Trophoblast cell (in vitro differentiated cells and primary cell): ENCODE results near the gene FABP7.
A peak's percentile ranks its signal among the peaks of the same experiment; 100 is the strongest.

ENCODE experiments used
- DNase-seq, 2 donors: peaks; one replicate each; pipeline ENCODE4 v3.0.0-alpha.2; 2016
- H2AFZ ChIP-seq: 2 replicates; pipeline ENCODE4 v1.6.1; 2013; ENCODE audit warnings: low read length, moderate library complexity, mild to moderate bottlenecking; ENCODE audit not compliant: insufficient read depth, poor library complexity
- H2AK5ac ChIP-seq: 2 replicates; pipeline ENCODE4 v1.6.1; 2013; ENCODE audit warnings: mild to moderate bottlenecking, low read length
- H2BK120ac ChIP-seq: 2 replicates; pipeline ENCODE4 v1.6.1; 2013; ENCODE audit warnings: low read length, mild to moderate bottlenecking, moderate library complexity; ENCODE audit not compliant: insufficient read depth, poor library complexity
- H2BK12ac ChIP-seq: 2 replicates; pipeline ENCODE4 v1.6.1; 2013; ENCODE audit warnings: mild to moderate bottlenecking, low read length, moderate library complexity
- H2BK5ac ChIP-seq: 2 replicates; pipeline ENCODE4 v1.6.1; 2013; ENCODE audit warnings: low read length, low read depth, moderate library complexity, mild to moderate bottlenecking; ENCODE audit not compliant: poor library complexity
- H3K14ac ChIP-seq: 2 replicates; pipeline ENCODE4 v1.6.1; 2013; ENCODE audit warnings: mild to moderate bottlenecking, low read length
- H3K18ac ChIP-seq: 2 replicates; pipeline ENCODE4 v1.6.1; 2013; ENCODE audit warnings: mild to moderate bottlenecking, low read length
- H3K23ac ChIP-seq: 2 replicates; pipeline ENCODE4 v1.6.1; 2013; ENCODE audit warnings: low read length
- H3K27ac ChIP-seq: 2 replicates; pipeline ENCODE4 v1.5.1; 2013; ENCODE audit warnings: low read depth, mild to moderate bottlenecking, inconsistent platforms, low read length, moderate library complexity
- H3K27me3 ChIP-seq: 2 replicates; pipeline ENCODE4 v1.6.1; 2013; ENCODE audit warnings: inconsistent platforms, mild to moderate bottlenecking, low read length, moderate library complexity; ENCODE audit not compliant: insufficient read depth
- H3K36me3 ChIP-seq, 2 experiments: 1 replicate in 1 of 2; 2 replicates in 1 of 2; pipeline ENCODE4 v1.6.1; 2013; ENCODE audit warnings: low read length in 2 of 2, mild to moderate bottlenecking in 2 of 2, moderate library complexity in 1 of 2; ENCODE audit not compliant: insufficient read depth in 2 of 2, control insufficient read depth in 1 of 2
- H3K4ac ChIP-seq: 2 replicates; pipeline ENCODE4 v1.6.1; 2013; ENCODE audit warnings: low read depth, mild to moderate bottlenecking, low read length, moderate library complexity
- H3K4me1 ChIP-seq, 2 experiments: 1 replicate in 1 of 2; 2 replicates in 1 of 2; pipeline ENCODE4 v1.6.1; 2013; ENCODE audit warnings: low read length in 2 of 2, mild to moderate bottlenecking in 2 of 2, moderate library complexity in 1 of 2; ENCODE audit not compliant: insufficient read depth in 2 of 2, control insufficient read depth in 1 of 2
- H3K4me2 ChIP-seq: 2 replicates; pipeline ENCODE4 v1.6.1; 2013; ENCODE audit warnings: inconsistent platforms, mild to moderate bottlenecking, low read length, moderate library complexity
- H3K4me3 ChIP-seq: 2 replicates; pipeline ENCODE4 v1.5.1; 2013; ENCODE audit warnings: mild to moderate bottlenecking, low read depth, low read length, inconsistent platforms
- H3K79me1 ChIP-seq: one replicate; pipeline ENCODE4 v1.6.1; 2013; ENCODE audit warnings: low read length
- H3K79me2 ChIP-seq: 2 replicates; pipeline ENCODE4 v1.6.1; 2013; ENCODE audit warnings: low read length, mild to moderate bottlenecking; ENCODE audit not compliant: control insufficient read depth, insufficient read depth, poor library complexity
- H3K9ac ChIP-seq: 2 replicates; pipeline ENCODE4 v1.6.1; 2013; ENCODE audit warnings: mild to moderate bottlenecking, low read length
- H3K9me3 ChIP-seq: 2 replicates; pipeline ENCODE4 v1.6.1; 2013; ENCODE audit warnings: low read depth, mild to moderate bottlenecking, control low read depth, inconsistent platforms, low read length; ENCODE audit not compliant: insufficient read depth
- H4K12ac ChIP-seq: 2 replicates; pipeline ENCODE4 v1.6.1; 2013; ENCODE audit warnings: low read depth, mild to moderate bottlenecking, low read length, moderate library complexity
- H4K8ac ChIP-seq: 2 replicates; pipeline ENCODE4 v1.6.1; 2013; ENCODE audit warnings: low read depth, mild to moderate bottlenecking, low read length, moderate library complexity
- H4K91ac ChIP-seq: one replicate; pipeline ENCODE4 v1.6.1; 2013; ENCODE audit warnings: low read depth, mild to moderate bottlenecking, low read length, moderate library complexity
- whole genome bisulfite sequencing: extraction: QIAGEN DNeasy Blood & Tissue Kit; methylation state at CpG from one replicate; pipeline ENCODE4 v1.1.7; 2013; ENCODE audit warnings: missing lambda C conversion rate; ENCODE audit not compliant: insufficient read length, insufficient coverage; ENCODE audit errors: extremely low coverage; 5-methylcytosine and 5-hydroxymethylcytosine counted together

FABP7 gene

DNA sequence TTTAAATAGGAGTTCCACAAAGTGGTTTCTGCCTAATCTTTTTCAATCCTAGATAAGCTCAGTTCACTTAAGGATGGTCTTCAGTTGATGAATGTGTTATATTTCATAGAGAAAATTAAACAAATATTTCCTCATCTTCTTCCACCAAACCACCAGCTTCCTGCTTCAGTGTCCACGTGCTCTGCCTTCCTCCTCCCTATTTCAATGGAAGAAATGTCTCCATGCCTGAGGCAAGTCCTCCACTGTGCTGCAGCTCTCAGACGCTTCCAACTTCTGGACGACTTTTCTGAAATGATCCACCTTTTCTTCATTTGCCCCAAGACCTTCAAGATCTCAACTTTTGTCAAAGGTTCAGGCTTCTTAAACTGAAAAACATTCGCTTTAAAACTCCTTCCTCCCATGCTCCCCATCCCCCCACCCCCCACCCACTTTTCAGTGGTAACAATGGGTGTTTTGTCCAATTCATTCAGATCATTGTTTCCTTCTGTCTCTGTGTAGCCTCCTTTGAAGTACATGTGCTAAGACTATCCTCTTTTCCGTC lies 25.3 kb upstream of the FABP7 start:
- no peak overlapping the region for H4K91ac ChIP-seq
- no peak overlapping the region for H3K18ac ChIP-seq
- H3K4ac ChIP-seq, result peak overlapping the region; percentile 22
- H3K27me3 ChIP-seq, result no peaks in the 10 kb centered on the region
- H3K27ac ChIP-seq, result no peak overlapping the region
- H4K8ac ChIP-seq, result peak overlapping the region; percentile 37
- peak in 1 of 2 donors; percentile 39 for DNase-seq
- no peak overlapping the region for H2BK5ac ChIP-seq
- no peak overlapping the region for H3K9ac ChIP-seq
- H3K4me3 ChIP-seq, result no peak overlapping the region
- H3K14ac ChIP-seq, result no peak overlapping the region
- H3K4me1 ChIP-seq, result peaks cover 2 to 4% of the 10 kb centered on the region in 2 experiments
- H2BK12ac ChIP-seq, result peak overlapping the region; percentile 44
- H4K12ac ChIP-seq, result no peak overlapping the region
- H2AFZ ChIP-seq, result peak overlapping the region; percentile 50
- H3K23ac ChIP-seq, result no peak overlapping the region
- no peaks in the 10 kb centered on the region for H3K79me2 ChIP-seq
- H3K9me3 ChIP-seq, result no peaks in the 10 kb centered on the region
- no peak overlapping the region for H2BK120ac ChIP-seq
- no CpG with 5 or more reads among the region's 5 CpGs for WGBS
- H3K79me1 ChIP-seq, result peaks cover 2% of the 10 kb centered on the region
- H3K36me3 ChIP-seq, result no peaks in the 10 kb centered on the region
- no peak overlapping the region for H2AK5ac ChIP-seq
- no peak overlapping the region for H3K4me2 ChIP-seq

DNA sequence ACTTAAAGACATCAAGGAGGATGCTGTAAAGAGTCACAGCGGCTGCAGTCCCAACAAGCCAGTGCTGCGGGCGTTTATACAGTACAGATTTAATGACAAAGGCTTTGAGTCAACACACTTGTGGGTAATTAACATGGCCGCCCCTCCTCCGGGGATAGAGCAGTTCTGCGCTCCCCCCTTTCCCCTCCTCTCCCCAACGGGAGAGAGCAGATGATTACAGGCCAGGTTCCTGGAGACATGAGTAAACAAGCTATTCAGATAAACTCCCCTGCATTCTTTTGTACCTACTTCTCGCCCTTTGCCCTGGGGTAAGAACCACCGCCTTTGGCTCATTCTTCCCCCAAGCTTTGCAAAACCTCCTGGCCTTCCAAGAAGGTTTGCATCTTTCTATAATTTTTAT lies 23.6 kb upstream of the FABP7 start:
- Histone ChIP-seq H3K36me3 (no peaks in the 10 kb centered on the region), H4K12ac (peak overlapping the region; percentile 30), H3K18ac (no peak overlapping the region), H3K4ac (no peak overlapping the region), H3K9me3 (no peaks in the 10 kb centered on the region), H2BK5ac (peak overlapping the region; percentile 5), H4K91ac (no peak overlapping the region), H3K4me3 (no peak overlapping the region), H3K14ac (peak overlapping the region; percentile 66), H3K79me2 (no peaks in the 10 kb centered on the region), H3K79me1 (peaks cover 2% of the 10 kb centered on the region), H3K27me3 (no peaks in the 10 kb centered on the region), H2BK120ac (peak overlapping the region; percentile 90), H3K9ac (no peak overlapping the region), H3K4me2 (no peak overlapping the region), H3K4me1 (peaks cover 2 to 4% of the 10 kb centered on the region in 2 experiments), H2BK12ac (no peak overlapping the region), H2AFZ (no peak overlapping the region), H3K27ac (no peak overlapping the region), H2AK5ac (no peak overlapping the region), H3K23ac (no peak overlapping the region), H4K8ac (no peak overlapping the region)
- peak; percentile 49 to 69 for DNase-seq
- no CpG with 5 or more reads among the region's 9 CpGs for WGBS

GRCh38 chr6:122758927-122759334 lies 20.6 kb upstream of the FABP7 start:
- no peak for DNase-seq
- Histone ChIP-seq H2AFZ (no peak overlapping the region), H2AK5ac (no peak overlapping the region), H3K27me3 (no peaks in the 10 kb centered on the region), H2BK5ac (no peak overlapping the region), H4K91ac (no peak overlapping the region), H3K18ac (no peak overlapping the region), H4K8ac (no peak overlapping the region), H2BK12ac (no peak overlapping the region), H3K4me3 (no peak overlapping the region), H3K27ac (no peak overlapping the region), H3K4ac (no peak overlapping the region), H4K12ac (no peak overlapping the region), H3K9me3 (no peaks in the 10 kb centered on the region), H2BK120ac (no peak overlapping the region), H3K36me3 (no peaks in the 10 kb centered on the region), H3K23ac (no peak overlapping the region), H3K79me1 (peaks cover 2% of the 10 kb centered on the region), H3K4me1 (peaks cover 2 to 4% of the 10 kb centered on the region in 2 experiments), H3K14ac (no peak overlapping the region), H3K4me2 (no peak overlapping the region), H3K9ac (no peak overlapping the region), H3K79me2 (no peaks in the 10 kb centered on the region)
- no CpG with 5 or more reads among the region's 1 CpG for WGBS

DNA sequence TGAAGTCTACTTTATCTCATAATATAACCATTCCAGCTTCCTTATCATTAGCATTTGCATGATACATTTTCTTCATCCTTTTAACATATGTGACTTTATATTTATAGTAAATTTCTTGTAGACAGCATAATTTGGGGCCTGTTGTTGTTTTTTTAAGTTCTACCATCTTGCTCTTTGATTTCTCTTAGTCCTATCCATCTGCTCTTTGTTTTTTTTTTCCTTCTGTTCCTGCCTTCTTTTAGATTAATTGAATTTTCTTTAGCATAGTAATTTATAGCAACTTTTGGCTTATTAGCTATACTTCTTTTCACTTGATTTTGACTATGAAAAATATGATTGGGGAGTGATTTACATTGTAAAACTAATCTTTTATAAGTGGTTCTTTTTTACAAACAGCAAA lies 19.2 kb upstream of the FABP7 start:
- Histone ChIP-seq H3K36me3 (no peaks in the 10 kb centered on the region), H2BK5ac (no peak overlapping the region), H3K4me1 (peaks cover 2 to 4% of the 10 kb centered on the region in 2 experiments), H3K14ac (no peak overlapping the region), H3K27me3 (no peaks in the 10 kb centered on the region), H3K4me3 (no peak overlapping the region), H3K27ac (no peak overlapping the region), H3K9ac (no peak overlapping the region), H3K18ac (no peak overlapping the region), H2BK120ac (no peak overlapping the region), H4K8ac (no peak overlapping the region), H3K9me3 (no peaks in the 10 kb centered on the region), H3K79me2 (no peaks in the 10 kb centered on the region), H2AFZ (no peak overlapping the region), H3K4me2 (no peak overlapping the region), H3K23ac (no peak overlapping the region), H4K12ac (no peak overlapping the region), H3K4ac (no peak overlapping the region), H2BK12ac (no peak overlapping the region), H3K79me1 (peaks cover 2% of the 10 kb centered on the region), H4K91ac (no peak overlapping the region), H2AK5ac (no peak overlapping the region)
- no peak for DNase-seq
